HG03196 (cell line): ENCODE data around the gene NUDT8.

ENCODE experiments used
- ATAC-seq: cut with Tn5 transposase; IDR thresholded peaks from one replicate; pipeline ENCODE4 v1.9.1; 2021; ENCODE audit not compliant: unreplicated experiment

The NUDT8 gene, protein sequence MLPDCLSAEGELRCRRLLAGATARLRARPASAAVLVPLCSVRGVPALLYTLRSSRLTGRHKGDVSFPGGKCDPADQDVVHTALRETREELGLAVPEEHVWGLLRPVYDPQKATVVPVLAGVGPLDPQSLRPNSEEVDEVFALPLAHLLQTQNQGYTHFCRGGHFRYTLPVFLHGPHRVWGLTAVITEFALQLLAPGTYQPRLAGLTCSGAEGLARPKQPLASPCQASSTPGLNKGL

DNA sequence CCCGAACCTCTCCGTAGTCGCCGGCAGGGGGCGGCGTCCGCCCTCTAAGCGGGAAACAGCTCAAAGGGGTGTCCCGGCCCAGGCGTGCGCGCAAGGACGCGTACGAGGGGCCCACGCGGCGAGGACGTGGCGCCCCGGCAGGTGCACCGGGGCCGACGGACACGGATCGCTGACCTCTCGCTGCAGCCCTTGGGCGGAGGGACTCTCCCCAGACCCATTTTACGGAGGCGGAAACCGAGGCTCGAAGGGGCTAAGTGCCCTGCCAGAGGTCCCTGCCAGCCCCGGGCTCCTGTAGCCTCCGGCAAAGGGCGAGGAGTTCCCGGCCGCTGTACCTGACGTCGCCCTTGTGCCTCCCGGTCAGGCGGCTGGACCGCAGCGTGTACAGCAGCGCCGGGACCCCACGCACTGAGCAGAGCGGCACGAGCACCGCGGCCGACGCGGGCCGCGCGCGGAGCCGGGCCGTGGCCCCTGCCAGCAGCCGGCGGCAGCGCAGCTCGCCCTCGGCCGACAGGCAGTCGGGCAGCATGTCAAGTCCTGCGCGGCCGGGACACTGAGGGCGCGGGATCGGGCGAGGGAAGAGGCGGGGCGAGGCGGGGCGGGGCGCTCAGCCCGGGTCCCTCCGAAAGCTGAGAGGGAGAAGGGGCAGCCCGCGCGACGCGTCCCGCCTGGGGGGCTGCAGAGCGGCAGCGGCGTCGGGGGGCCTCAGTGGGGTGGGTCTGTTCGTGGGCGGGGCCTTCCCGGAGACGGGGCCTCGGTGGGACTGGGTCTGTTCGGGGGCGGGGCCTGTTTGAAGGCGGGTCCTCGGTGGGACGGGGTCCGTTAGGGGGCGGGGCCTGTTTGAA is at the start of gene NUDT8:
Gene NUDT8, minus strand, starts transcription at position 552 of the 842 bp plus-strand sequence. Its CDS starts 26 bp downstream, at position 526.
- ATAC-seq: peak; percentile 48

DNA sequence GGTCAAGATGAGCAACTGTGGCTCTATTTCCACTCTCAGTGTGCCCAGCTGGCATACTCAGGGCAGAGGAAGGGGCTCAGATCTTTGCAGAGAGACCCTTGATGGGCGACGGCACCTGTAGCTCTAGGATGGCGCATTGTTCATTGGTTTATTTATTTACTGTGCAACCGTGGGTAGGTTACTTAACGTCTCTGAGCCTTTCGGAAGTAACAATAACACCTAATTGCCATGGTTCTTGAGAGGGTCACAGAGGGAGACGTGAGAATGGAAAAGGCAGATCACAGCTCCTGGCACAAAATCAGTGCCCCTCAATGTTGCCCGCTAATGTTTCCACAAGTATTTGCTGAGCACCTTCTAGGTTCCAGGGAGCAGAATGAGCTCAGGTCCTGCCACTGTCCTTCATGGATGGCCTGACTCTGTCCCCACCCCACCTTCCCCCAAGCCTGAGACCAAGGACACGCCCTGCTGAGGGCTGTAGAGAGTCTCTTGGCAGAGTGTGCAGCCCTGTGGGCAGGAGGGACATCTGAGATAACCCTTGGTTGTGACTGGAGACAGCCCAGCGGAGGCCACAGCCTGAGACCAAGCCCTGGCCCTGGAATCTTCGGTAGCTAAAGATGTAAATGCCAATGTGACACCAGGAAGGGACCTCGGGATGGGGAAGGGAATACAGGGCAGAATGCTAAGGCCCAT is 45.5 kb upstream of the NUDT8 start:
- no peak for ATAC-seq

DNA sequence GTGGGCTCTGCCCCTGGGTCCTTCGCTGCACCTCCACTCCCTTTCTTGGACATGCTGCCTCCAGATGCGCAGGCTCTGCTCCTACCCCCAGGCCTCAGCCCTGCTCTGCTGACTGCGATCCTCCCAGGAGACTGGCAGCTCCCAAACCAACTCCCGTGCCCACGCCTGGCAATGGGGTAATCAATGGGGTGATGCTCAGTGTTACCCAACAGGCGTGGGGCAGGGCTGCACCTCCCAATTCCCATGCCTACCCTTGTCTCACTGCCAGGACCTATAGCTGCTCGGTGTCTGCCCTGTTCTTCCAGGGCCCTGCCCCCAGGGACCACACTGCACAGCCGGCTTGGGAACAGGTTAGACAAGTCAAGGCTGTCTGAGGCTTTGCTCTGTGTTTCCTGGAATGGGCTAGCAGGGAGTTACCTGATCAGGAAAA is 44.7 kb upstream of the NUDT8 start, which contains the start of gene ALDH3B2:
Gene ALDH3B2, minus strand, starts transcription at position 182 of the 430 bp plus-strand sequence. CDS start 7,688 bp downstream, outside the sequence.
- ATAC-seq: no peak

DNA sequence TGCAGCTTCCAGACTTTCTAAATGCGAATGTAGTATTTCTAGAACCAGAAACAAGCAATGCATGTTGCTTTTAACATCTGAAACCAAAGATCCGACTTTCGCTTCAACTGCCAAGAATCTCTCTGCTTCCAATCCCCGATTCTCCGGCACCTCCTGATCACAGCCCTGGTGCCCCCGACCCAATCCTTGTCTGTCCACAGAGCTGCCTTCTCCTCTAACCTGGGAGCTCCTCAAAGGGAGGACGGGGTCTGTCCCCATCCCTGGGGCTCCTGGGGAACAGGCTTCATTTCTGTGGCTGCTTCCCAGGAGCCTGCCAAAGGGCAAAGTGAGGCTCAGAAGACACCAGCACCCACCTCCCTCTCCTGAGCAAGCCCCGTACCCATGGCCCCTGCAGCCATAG is 44.2 kb upstream of the NUDT8 start:
- no peak for ATAC-seq

DNA sequence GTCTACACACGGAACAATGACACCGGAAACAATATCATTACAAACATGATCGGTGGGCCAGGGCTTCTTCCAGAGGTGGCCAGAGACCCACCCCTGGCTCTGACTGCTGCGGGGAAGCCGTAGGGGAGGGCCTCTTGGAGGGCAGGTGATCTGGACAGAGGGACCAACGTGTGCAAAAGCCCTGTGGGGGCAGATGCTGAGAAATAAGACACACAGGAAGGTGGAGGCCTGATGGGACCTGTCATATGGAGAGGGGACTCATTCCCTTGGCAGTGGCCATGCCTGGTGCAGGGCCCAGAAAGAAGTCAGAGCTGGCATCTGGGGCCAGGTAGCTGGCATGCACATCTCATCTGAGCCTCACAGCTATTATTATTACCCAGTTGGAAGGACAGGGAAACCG is 43.6 kb upstream of the NUDT8 start:
- ATAC-seq: no peak

DNA sequence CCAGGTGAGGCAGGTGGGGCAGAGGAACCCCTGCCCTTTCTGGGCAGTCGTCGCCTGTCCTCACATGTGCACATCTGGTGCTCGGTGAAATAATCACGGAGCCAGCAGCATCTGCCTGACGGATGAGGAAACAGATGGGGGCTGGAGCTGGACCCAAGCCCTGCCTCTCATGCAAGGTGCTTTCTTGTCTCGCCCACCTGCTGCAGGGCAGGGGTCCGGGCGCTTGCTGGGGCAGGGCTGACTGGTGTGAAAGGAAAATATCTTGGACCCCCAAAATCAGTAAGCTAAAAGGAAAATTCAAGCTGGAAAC is 41.4 kb upstream of the NUDT8 start:
- no peak for ATAC-seq

DNA sequence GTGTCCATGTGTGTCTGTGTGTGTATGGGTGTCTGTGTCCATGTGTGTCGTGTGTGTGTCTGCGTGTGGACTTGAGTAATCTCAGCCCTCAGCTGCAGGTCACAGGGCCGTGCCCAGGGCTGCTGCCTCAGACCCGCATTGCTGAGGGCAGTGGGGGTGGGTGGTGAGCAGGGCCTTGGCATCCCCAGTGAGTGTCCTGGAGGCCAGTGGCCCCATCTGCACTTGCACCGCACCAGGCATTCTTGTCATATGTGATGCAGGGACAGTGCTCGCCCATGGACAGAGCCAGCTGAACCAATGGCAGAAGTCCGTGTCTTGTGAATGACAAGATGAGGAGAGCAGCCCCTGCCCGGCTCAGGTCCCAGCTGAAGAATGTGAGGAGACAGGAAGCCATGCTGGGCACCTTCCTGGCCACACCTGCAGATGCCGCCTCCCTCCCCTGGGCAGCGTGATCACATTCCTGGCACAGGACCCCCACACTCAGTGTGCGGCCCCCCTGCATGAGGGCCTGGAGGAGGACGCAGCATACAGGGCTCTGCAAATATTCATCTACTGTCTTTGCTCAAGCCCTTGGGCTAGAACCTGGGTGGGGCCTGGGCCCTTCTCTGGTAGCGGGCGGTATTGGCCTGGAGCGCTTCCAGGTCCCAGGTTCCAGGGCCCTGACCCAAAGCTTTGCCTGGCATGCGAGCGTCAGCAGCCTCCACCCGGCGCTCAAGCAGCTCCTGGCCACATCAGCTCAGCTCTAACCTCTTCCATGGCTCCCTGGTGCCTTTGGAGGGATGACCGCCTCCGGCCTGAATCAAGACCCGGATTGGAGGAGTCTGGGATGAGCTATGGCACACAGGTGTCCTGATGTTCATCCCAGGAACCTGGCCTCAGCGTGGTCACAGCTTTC is 40.8 kb upstream of the NUDT8 start:
- no peak for ATAC-seq

DNA sequence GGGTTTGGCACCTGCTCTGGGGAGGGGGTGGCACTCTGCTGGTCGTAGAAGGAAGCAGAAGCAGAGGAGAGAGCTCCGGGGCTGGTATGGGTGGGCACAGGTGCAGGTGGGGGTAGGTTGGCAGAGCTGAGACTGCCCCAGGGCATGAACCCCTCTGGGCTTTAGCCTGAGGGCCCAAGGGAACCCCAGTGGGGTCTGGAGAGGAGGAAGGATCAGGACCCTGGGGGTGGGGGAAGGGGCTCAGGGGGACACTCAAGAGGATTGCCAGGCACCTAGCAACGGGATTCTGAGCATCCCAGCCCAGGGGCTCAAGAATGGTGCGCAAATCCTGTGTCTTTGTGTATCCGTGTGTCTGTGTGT is 38.4 kb upstream of the NUDT8 start:
- no peak for ATAC-seq

DNA sequence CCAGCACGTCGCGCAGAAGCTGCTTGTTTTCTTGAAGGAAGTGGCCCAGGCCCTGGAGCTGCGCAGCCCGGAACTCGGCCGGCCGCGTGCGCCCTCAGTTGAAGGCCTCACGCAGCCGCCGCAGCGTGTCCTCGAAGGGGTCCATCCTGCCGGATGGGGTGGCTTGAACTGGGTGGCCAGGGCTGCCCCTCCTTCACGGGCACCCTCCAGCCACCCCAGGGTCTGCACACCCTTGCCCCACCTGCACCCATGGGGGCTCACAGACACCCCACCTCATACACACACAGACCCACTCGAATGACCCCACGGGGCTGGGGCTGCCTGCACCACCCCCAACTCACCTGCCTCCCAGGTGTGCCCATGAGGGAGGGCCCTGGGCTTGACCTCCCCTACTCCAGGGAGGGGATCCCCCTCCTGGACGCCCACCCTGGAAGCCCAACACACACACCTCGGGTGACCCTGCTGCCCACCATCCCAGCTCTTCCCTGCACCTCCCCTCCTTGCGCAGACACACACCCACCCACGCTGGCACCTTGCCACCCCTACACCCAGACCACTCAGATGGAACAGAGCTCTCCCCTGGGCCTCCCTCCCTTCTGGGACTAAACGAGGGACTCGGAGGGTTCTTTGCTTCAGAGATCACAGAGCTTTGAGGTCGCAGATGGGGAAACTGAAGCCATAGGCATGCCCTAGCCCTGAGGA is 37.9 kb upstream of the NUDT8 start:
- ATAC-seq: no peak

DNA sequence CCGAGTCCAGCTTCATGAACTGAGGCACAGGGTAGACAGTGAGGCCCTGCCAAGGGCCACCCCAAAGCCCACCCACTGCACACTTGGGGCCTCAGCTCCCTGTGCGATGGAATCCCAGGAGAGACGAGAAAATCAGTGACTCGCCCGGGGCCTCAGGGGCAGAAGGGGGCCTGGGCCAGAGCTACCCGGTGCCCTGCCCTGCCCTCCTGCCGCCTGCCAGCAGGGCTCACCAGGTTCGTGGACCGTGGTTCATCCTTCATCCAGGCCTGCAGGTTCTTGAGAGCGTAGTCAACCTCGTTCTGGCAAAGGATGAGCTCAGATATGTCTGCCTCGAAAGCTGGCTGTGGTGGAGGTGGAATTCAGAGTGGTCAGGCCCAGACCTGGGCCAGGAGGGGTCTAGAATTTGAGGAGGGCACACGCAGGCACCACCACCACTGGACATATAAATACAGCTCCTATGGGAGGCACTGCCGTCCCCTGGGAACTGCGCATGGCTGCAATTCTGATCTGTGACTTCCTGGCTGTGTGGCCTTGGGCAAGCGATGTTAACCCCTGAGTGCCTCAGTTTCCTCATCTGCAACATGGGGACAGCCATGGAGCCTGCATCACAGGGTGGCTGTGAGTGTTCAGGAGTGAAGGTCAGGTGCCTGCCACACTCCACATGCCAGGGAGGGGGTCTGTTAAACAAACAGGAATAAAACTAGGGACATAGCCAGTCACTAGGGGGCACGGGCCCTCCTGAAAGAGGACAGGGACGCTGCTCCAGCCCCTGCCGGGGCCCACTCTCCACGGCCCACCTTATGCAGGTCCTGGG is 37.1 kb upstream of the NUDT8 start:
- ATAC-seq: no peak

DNA sequence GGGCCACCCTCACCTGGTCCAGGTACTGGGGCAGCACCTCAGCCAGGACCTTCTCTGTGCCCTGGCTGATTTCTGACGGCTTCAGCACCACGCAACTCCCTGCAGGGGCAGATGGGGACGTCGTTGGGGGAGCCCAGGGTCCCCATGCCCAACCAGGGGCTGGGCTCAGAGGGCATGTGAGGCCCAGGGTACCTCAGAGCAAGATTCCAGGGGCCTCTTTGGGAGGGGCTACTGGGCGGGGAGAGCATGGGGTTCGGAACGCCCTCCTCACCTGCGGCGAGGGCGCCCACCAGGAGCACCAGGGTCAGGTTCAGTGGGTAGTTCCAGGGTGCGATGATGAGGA is 36.5 kb upstream of the NUDT8 start:
- ATAC-seq: no peak

DNA sequence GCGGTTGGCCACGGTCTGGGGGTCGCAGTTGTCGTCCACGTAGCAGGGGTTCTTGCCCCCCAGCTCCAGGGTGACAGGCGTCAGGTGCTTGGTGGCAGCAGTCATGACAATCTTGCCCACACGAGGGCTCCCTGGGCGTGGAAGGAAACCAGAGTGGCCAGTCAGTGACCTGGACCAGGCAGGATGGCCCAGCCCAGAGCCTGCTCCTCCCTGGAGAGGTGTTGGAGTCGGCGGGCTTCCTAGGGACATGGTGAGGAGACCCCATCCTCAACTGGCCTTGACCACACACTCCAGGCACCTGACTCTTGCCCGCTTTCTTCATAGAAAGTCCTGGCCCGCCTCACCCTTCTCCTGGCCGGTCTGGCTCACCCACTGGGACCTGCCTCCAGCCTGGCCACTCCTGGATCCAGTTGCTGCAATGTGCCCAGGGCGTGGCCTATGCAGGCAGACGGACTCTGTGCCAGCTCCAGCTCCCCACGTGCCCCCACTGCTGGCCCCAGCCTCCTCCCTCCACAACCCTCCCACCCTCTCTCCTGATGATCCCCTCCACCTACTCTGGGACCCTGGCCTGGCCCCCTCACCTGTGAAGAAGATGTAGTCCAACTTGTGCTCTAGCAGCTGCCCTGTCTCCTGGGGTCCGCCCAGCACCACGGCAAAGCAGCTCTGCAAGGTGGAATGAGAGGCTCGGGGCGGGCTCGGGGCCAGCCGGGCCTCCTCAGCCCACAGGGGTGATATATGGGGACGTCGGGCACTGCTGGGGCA is 36.0 kb upstream of the NUDT8 start:
- no peak for ATAC-seq

DNA sequence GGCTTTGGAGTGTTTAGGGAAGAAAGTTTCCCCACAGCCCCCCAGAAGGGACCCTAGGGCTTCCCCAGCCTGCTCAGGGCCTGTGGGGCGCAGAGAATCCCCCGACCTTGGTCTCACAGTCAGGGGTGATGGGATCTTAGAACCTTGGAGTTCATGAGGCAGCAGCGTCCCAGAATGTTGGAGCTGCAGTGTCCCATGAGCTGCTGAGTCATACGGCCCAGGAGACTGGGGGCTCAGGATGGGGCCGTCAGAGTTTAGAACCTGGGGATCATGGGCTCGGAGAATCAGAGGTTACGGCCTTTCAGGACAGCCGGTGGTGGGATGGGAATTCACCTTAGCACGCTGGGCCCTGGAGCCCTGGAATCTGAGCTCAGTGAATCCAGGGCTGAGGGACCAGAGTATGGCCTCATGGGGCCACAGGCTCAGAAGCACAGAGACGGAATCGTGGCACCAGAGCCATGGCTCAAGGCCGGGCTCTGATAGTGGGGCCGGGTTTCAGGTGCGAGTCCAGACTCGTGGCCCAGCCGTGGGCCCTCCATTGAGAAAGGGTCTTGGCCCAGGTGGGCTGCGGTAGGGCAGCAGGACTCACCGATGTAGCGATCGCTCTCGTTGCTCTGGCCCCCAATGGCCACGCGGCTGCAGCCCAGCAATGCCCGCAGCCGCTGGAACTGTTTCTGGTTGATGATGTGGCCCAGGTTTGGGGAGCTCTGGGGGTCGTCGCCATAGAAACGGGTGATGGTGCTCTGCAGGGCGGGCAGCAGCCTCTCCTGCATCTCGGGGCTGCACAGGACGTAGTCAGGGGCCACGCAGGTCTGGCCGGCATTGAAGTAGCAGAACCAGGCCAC is 35.2 kb upstream of the NUDT8 start:
- ATAC-seq: no peak

DNA sequence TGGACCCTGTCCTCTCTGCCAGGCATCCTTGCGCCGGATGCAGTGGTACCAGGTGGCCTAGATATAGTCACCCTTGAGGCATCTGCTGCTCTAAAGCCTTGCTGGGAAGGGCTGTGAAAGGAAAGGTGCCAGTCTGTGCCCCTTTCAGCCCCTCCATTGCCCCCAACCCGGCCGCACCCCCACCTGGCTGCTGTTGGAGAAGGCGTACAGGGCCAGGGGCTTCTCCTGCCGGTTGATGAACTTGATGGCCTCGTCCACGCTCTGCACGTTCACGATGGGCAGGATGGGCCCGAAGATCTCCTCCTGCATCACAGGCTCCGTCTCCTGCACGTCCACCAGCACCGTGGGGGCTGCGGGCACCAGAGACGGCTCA is 34.5 kb upstream of the NUDT8 start:
- no peak for ATAC-seq

DNA sequence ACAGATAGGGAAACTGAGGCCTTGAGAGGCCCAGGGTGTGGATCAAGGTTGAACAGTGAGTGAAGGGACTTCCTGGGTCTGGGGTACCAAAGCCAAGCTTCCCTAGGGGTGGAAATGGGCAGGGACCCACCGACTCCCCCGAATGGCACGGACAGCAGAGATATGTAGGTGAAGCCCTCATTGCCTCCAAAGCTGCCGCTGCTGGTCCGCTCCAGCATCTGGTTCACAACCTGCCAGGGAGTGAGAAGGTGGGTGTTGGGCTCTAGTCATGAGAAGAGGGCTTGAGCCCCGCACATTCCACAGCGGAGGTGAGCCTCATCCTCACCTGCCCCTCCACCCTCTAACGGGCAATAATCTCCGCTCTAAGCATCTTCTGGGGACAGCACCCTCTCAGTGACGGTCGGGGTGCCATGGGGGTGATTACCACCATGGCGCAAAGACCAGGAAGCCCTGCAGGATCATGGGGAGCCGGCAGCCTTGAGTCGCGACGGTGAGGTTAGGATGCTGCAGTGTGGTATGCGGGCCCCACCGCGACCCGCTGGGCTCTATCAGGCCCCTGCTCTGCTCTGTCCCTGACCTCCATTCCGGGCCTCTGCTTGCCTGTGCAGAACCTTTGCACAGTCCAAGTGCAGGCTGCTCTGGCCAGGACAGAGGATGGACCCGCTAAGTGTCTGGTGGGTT is 33.9 kb upstream of the NUDT8 start:
- no peak for ATAC-seq

DNA sequence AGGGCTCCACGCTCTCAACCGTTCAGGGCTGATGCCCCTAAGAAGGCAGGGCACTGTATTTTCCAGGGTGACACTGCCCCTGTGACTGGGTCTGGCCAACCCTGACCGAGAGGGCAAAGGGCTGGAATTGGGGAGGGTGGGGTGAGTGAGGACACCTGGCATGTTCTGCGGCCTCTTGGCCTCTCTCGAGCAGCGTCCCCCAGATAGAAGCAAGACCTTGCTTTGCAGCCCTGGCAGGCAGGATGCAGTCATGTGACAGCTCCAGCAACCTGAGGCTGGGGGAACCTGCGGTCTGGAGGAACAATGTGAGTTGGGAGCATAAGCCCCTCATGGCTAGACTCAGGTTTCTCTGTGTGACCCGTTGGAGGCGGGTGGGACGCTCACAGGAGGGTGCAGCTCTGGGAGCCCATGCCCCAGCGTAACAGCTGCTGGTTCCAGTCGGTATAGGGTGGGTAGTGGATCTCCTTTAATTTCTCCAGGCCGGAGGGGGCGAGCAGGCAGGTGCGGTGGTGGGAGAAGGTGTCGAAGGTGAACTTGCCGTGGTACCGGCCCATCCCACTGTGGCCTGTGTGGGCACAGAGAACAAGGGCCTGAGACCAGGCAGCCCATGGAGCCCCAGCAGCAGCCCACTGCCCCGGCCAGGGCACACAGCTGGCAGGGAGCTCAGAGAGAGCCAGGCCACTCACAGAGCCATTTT is 33.2 kb upstream of the NUDT8 start:
- no peak for ATAC-seq
